Measurements from ENCODE around the gene CCDC88B.

DNA sequence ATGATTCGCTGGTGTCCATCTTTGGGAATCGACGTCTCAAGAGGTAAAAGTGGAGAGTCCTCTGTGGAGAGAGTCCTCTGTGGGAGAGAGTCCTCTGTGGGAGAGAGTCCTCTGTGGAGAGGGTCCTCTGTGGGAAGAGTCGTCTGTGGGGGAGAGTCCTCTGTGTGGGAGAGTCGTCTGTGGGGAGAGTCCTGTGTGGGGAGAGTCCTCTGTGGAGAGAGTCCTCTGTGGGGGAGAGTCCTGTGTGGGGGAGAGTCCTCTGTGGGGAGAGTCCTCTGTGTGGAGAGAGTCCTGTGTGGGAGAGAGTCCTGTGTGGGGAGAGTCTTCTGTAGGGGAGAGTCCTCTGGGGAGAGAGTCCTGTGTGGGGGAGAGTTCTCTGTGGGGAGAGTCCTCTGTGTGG is 19.0 kb upstream of the CCDC88B start:
- TF ChIP-seq, protein P1, sequence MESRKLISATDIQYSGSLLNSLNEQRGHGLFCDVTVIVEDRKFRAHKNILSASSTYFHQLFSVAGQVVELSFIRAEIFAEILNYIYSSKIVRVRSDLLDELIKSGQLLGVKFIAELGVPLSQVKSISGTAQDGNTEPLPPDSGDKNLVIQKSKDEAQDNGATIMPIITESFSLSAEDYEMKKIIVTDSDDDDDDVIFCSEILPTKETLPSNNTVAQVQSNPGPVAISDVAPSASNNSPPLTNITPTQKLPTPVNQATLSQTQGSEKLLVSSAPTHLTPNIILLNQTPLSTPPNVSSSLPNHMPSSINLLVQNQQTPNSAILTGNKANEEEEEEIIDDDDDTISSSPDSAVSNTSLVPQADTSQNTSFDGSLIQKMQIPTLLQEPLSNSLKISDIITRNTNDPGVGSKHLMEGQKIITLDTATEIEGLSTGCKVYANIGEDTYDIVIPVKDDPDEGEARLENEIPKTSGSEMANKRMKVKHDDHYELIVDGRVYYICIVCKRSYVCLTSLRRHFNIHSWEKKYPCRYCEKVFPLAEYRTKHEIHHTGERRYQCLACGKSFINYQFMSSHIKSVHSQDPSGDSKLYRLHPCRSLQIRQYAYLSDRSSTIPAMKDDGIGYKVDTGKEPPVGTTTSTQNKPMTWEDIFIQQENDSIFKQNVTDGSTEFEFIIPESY (IDR thresholded peaks at IDR 0.05) = no peak
- TF ChIP-seq, protein P2, sequence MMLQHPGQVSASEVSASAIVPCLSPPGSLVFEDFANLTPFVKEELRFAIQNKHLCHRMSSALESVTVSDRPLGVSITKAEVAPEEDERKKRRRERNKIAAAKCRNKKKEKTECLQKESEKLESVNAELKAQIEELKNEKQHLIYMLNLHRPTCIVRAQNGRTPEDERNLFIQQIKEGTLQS (IDR thresholded peaks at IDR 0.05) = no peak
- TF ChIP-seq, protein P3, sequence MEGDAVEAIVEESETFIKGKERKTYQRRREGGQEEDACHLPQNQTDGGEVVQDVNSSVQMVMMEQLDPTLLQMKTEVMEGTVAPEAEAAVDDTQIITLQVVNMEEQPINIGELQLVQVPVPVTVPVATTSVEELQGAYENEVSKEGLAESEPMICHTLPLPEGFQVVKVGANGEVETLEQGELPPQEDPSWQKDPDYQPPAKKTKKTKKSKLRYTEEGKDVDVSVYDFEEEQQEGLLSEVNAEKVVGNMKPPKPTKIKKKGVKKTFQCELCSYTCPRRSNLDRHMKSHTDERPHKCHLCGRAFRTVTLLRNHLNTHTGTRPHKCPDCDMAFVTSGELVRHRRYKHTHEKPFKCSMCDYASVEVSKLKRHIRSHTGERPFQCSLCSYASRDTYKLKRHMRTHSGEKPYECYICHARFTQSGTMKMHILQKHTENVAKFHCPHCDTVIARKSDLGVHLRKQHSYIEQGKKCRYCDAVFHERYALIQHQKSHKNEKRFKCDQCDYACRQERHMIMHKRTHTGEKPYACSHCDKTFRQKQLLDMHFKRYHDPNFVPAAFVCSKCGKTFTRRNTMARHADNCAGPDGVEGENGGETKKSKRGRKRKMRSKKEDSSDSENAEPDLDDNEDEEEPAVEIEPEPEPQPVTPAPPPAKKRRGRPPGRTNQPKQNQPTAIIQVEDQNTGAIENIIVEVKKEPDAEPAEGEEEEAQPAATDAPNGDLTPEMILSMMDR (IDR thresholded peaks at IDR 0.05; ENCODE audit: low read depth, low read length, missing input control) = no peak
- TF ChIP-seq HNF4A (conservative IDR thresholded peaks at IDR 0.05) = no peak
- TF ChIP-seq TAF1 (conservative IDR thresholded peaks at IDR 0.05) = no peak
- no peak for TF ChIP-seq JUND (IDR thresholded peaks at IDR 0.05)
- TF ChIP-seq, protein P4, sequence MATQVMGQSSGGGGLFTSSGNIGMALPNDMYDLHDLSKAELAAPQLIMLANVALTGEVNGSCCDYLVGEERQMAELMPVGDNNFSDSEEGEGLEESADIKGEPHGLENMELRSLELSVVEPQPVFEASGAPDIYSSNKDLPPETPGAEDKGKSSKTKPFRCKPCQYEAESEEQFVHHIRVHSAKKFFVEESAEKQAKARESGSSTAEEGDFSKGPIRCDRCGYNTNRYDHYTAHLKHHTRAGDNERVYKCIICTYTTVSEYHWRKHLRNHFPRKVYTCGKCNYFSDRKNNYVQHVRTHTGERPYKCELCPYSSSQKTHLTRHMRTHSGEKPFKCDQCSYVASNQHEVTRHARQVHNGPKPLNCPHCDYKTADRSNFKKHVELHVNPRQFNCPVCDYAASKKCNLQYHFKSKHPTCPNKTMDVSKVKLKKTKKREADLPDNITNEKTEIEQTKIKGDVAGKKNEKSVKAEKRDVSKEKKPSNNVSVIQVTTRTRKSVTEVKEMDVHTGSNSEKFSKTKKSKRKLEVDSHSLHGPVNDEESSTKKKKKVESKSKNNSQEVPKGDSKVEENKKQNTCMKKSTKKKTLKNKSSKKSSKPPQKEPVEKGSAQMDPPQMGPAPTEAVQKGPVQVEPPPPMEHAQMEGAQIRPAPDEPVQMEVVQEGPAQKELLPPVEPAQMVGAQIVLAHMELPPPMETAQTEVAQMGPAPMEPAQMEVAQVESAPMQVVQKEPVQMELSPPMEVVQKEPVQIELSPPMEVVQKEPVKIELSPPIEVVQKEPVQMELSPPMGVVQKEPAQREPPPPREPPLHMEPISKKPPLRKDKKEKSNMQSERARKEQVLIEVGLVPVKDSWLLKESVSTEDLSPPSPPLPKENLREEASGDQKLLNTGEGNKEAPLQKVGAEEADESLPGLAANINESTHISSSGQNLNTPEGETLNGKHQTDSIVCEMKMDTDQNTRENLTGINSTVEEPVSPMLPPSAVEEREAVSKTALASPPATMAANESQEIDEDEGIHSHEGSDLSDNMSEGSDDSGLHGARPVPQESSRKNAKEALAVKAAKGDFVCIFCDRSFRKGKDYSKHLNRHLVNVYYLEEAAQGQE (IDR thresholded peaks at IDR 0.05) = no peak
- TF ChIP-seq YY1 (IDR thresholded peaks at IDR 0.05) = no peak
- TF ChIP-seq EGR1 (IDR thresholded peaks at IDR 0.05; ENCODE audit: low read depth in 2 of 2) = no peak
- TF ChIP-seq SP1 (IDR thresholded peaks at IDR 0.05) = no peak
- TF ChIP-seq, protein P5, sequence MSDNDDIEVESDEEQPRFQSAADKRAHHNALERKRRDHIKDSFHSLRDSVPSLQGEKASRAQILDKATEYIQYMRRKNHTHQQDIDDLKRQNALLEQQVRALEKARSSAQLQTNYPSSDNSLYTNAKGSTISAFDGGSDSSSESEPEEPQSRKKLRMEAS (IDR thresholded peaks at IDR 0.05) = no peak

All from liver (tissue), 3 donors.